NB4 (cell line): Measurements from ENCODE around the gene ZFP2.

Experiments
- DNase-seq: peaks from one replicate; pipeline ENCODE4 v3.0.0; 2010; ENCODE audit warnings: low read depth
- H3K4me3 ChIP-seq: one replicate; pipeline ENCODE4 v1.5.1; 2011; ENCODE audit warnings: mild to moderate bottlenecking, low read depth, low read length, moderate library complexity
- CTCF ChIP-seq: IDR thresholded peaks from one replicate; pipeline ENCODE4 v1.5.1; 2012; ENCODE audit warnings: low read depth, low read length
- MAX ChIP-seq: IDR thresholded peaks from 2 replicates; pipeline ENCODE4 v1.6.1; 2011; ENCODE audit warnings: low read depth, low read length
- MYC ChIP-seq: IDR thresholded peaks from 2 replicates; pipeline ENCODE4 v1.6.1; 2011; ENCODE audit warnings: low read depth, low read length
- POLR2A ChIP-seq: IDR thresholded peaks from 2 replicates; pipeline ENCODE4 v1.6.1; 2011; ENCODE audit warnings: mild to moderate bottlenecking; ENCODE audit not compliant: insufficient read length; ENCODE audit errors: extremely low read depth

Gene ZFP2

DNA sequence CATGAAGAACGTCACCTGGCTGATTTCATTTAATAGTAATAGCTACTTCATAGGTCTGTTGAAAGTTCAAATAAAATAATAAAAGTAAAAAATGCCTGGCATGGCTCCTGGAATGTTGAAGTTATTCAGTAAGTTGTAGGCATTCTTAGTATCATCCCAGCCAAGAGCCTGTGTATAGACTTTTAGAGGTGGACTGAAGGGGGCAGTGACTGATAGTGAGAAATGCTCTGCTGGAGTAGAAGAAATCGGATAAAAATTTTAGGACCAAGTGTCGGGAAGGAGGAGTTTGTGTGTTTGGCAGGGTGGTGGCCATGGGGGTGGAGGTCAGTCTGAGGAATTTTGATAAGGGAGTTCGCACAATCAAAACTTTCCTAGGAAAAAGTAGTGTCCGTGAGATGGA lies 3.6 kb downstream of the ZFP2 start:
- no peak for DNase-seq
- TF ChIP-seq MAX (no peak), CTCF (no peak), MYC (no peak), POLR2A (no peak)
- no peak overlapping the region for H3K4me3 ChIP-seq

DNA sequence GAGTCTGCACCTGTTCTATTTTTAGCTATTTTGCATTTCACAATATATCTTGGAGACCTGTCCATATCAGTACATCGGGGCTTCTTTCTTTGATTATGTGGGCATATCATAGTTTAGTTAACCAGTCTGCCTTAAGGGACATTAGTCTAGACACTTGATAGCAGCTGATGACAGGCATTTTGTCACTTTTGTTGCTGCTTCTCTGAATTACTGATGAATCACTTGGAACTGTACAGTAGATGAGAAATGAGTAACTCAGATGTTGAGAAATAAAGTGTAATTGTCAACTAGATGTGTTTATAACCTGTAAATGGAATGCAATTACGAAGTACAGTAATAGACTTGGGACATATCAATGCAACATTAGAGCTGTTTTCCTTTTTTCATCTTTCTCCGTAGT lies 7.1 kb downstream of the ZFP2 start:
- TF ChIP-seq MYC (no peak), CTCF (no peak), MAX (no peak), POLR2A (no peak)
- no peak for DNase-seq
- H3K4me3 ChIP-seq = no peak overlapping the region

GRCh38 chr5:178931846-178932760 lies 36.4 kb downstream of the ZFP2 start:
- no peak for TF ChIP-seq POLR2A
- no peak for TF ChIP-seq MAX
- TF ChIP-seq MYC = no peak
- no peak for TF ChIP-seq CTCF
- no peak for DNase-seq
- no peak overlapping the region for H3K4me3 ChIP-seq

- H3K4me3 ChIP-seq = no peak within 1 kb of the TSS
- TF ChIP-seq CTCF = no peak
- no peak for DNase-seq
Observed at GRCh38 chr5:178940569-178941360, 45.1 kb downstream of the ZFP2 start, which contains the start of gene ZNF454. ZNF454 (plus strand) TSS chr5:178941198; CDS start chr5:178942792, 1,594 bp downstream.

DNA sequence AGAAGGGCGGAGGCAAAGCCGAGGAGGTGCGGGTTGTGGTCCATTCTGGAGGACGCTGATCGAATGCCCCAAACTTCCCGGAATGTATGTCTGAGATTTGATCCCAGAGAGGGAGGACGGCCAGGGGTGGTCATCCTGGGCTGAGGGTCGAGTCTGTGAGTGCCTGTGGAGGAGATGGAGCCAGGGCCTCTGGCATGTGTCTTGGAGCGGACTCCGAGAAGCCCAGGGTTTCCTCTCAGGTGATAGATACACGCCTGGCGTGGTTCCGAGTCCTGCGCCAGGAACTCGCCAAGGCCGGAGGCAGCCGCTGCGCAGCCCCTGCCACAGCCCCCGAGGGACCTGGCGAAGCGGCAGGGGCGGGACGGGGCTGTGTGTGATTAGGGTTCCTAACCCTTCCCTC lies 45.6 kb downstream of the ZFP2 start:
- DNase-seq = no peak
- no peak for TF ChIP-seq POLR2A
- no peak for TF ChIP-seq MYC
- no peak for TF ChIP-seq MAX
- TF ChIP-seq CTCF = no peak
- no peak overlapping the region for H3K4me3 ChIP-seq
